ENCODE results near the gene KNSTRN. TPM values are rescaled to one million over a fixed set of nuclear protein-coding genes. Genes with fewer than 3 reads are reported as not detected.

The KNSTRN gene
- total RNA-seq, 2 donors from 2014 or later = 2.2 to 4.9 TPM

DNA sequence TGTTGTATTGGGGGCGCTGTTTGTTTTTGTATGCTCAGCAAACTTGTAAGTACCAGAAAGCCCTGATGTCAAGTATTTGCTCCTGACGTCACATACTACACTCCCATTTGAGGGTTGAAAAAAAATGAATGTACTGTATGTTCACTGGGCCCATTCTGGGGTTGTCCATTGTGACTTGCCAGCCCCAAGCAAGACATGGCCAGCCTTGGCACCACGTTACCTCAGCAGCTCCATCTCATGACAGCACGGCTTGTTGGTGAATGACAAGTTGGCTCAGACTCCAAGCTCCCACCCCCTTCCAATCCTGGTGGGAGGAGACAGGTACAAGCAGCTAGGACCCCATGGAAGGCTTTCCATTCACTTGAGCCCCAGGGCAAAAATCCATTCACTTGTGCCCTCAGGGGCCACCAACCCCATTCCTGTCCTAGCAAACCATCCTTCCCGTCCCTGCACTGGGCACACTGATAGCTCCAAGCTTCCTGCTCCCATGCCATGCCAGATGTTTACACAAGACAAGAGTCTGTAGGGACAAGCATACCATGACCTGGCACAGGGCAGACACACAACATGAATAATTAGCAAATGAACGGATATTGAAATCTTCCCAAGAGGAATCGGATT, 30.1 kb upstream of the KNSTRN start:
- no peak for ATAC-seq
- Mint-ChIP-seq H3K4me1 (peaks cover 22% of the 10 kb centered on the region), H3K36me3 (ENCODE audit: low read depth) (peaks cover 4% of the 10 kb centered on the region), H3K27me3 (peaks cover 19% of the 10 kb centered on the region), H3K4me3 (no peak overlapping the region), H3K27ac (no peak overlapping the region)
- H3K9me3 ChIP-seq (ENCODE audit: control insufficient read depth, low read length, poor library complexity, severe bottlenecking) = no peaks in the 10 kb centered on the region
- no peak for DNase-seq

DNA sequence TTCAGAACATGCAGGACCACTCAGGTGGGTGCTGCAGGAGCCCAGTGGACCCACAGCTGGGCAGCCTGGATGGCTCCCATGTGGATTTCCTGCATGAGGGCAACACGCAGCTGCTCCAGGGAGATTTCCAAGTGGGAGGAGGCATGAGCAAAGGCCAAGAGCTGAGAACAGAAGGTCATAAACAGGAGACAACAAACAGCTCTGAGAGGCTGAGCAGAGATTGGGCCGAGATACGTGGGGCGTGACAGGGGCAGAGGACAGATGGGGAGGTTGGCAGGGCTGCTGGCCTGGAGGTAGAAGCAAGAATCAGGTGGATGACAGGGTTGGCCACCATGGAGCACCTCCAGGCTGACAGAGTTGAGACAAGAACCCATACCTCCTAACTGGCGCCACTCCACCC, 28.8 kb upstream of the KNSTRN start:
- H3K4me1 Mint-ChIP-seq = peaks cover 24% of the 10 kb centered on the region
- H3K4me3 Mint-ChIP-seq = no peak overlapping the region
- H3K27me3 Mint-ChIP-seq = peaks cover 19% of the 10 kb centered on the region
- peaks cover 4% of the 10 kb centered on the region for H3K36me3 Mint-ChIP-seq (ENCODE audit: low read depth)
- no peaks in the 10 kb centered on the region for H3K9me3 ChIP-seq (ENCODE audit: control insufficient read depth, low read length, poor library complexity, severe bottlenecking)
- no peak overlapping the region for H3K27ac Mint-ChIP-seq
- DNase-seq (no peak), ATAC-seq (no peak)

- Mint-ChIP-seq H3K4me3 (no peak overlapping the region), H3K27ac (no peak overlapping the region), H3K4me1 (peaks cover 27% of the 10 kb centered on the region), H3K36me3 (ENCODE audit: low read depth) (peaks cover 4% of the 10 kb centered on the region), H3K27me3 (peaks cover 19% of the 10 kb centered on the region)
- no peaks in the 10 kb centered on the region for H3K9me3 ChIP-seq (ENCODE audit: control insufficient read depth, low read length, poor library complexity, severe bottlenecking)
- DNase-seq (no peak), ATAC-seq (no peak)
Measured at GRCh38 chr15:40354408-40355171, 27.9 kb upstream of the KNSTRN start.

- no peak overlapping the region for H3K4me3 Mint-ChIP-seq
- peaks cover 19% of the 10 kb centered on the region for H3K27me3 Mint-ChIP-seq
- H3K4me1 Mint-ChIP-seq = peaks cover 23% of the 10 kb centered on the region
- peaks cover 4% of the 10 kb centered on the region for H3K36me3 Mint-ChIP-seq (ENCODE audit: low read depth)
- no peak for ATAC-seq
- DNase-seq = no peak
- H3K27ac Mint-ChIP-seq = no peak overlapping the region
- no peaks in the 10 kb centered on the region for H3K9me3 ChIP-seq (ENCODE audit: control insufficient read depth, low read length, poor library complexity, severe bottlenecking)
Measured at GRCh38 chr15:40355976-40356585, 26.4 kb upstream of the KNSTRN start.

- DNase-seq (no peak), ATAC-seq (no peak)
- Mint-ChIP-seq H3K27me3 (peaks cover 19% of the 10 kb centered on the region), H3K27ac (no peak overlapping the region), H3K4me1 (peaks cover 23% of the 10 kb centered on the region), H3K4me3 (peak overlapping the region; percentile 77), H3K36me3 (ENCODE audit: low read depth) (peaks cover 4% of the 10 kb centered on the region)
- no peaks in the 10 kb centered on the region for H3K9me3 ChIP-seq (ENCODE audit: control insufficient read depth, low read length, poor library complexity, severe bottlenecking)
Measured at GRCh38 chr15:40357246-40357645, 25.3 kb upstream of the KNSTRN start.

DNA sequence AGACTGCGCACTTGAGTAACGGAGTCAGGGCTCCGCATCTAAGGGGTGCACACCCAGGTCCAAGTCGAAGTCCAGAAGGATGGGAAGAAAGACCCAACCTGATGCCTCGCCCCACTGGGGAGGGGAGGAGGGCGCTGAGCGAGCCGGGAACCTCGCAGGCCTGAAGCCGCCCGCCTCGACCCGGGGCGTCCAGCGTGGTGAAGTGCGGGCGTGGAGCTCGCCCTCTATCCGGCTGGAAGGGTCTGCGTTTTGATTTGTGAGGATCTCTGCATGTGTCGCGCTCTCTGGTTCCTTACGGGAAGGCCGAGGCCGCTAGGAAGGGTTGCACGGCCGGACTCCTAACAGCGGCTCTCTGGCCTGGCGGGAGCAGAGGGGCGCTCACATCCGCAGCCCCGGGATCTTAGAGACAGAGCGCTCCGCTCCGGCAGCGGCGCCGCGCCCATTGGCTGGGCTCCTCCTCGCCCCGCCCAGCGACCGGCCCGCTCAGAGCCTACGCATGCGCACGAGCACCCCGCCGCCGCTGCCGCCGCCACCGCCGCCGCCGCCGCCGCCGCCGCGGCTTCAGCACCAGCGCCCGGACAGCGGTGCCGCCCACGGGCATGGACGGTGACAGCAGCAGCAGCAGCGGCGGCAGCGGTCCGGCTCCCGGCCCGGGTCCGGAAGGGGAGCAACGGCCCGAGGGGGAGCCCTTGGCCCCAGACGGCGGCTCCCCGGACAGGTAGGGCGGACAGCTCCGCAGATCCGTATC, 24.6 kb upstream of the KNSTRN start, which contains the start of gene DISP2:
DISP2 (plus strand) TSS at position 497 of the 748 bp plus-strand sequence; CDS start at position 600, 103 bp downstream.
- Mint-ChIP-seq H3K27me3 (peaks cover 19% of the 10 kb centered on the region), H3K27ac (no peak within 1 kb of the TSS), H3K4me1 (peaks cover 27% of the 10 kb centered on the region), H3K4me3 (peak within 1 kb of the TSS; percentile 90), H3K36me3 (ENCODE audit: low read depth) (peaks cover 4% of the 10 kb centered on the region)
- no peaks in the 10 kb centered on the region for H3K9me3 ChIP-seq (ENCODE audit: control insufficient read depth, low read length, poor library complexity, severe bottlenecking)
- peak; percentile 93 for ATAC-seq
- peak; percentile 88 to 94 (median 92) for DNase-seq

- peak overlapping the region; percentile 90 for H3K4me3 Mint-ChIP-seq
- H3K9me3 ChIP-seq (ENCODE audit: control insufficient read depth, low read length, poor library complexity, severe bottlenecking) = no peaks in the 10 kb centered on the region
- H3K27me3 Mint-ChIP-seq = peaks cover 19% of the 10 kb centered on the region
- peaks cover 3% of the 10 kb centered on the region for H3K36me3 Mint-ChIP-seq (ENCODE audit: low read depth)
- no peak overlapping the region for H3K27ac Mint-ChIP-seq
- no peak for DNase-seq
- H3K4me1 Mint-ChIP-seq = peaks cover 27% of the 10 kb centered on the region
- peak; percentile 30 for ATAC-seq
Measured at GRCh38 chr15:40358471-40359353, 23.8 kb upstream of the KNSTRN start.

DNA sequence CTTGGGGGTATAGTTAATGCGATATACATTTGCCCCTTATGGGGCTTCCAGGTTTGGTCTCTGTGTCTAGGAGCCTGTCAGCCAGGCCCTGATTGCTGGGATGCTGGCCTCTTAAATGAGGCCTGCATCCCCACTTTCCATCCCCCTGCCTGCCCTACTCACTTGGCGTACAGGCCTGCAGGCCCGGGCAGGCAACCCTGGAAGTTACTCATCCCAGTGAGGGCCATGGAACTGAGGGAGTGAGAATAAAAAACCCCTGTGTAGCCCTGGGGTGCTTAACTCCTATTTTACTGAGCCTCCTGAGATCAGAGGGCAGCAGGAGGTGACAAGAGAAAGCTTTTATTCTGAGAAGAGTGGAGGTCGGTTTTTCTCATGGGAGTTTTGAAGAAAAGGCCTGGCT, 22.5 kb upstream of the KNSTRN start:
- Mint-ChIP-seq H3K27ac (no peak overlapping the region), H3K27me3 (peaks cover 18% of the 10 kb centered on the region), H3K36me3 (ENCODE audit: low read depth) (peaks cover 3% of the 10 kb centered on the region), H3K4me3 (no peak overlapping the region), H3K4me1 (peaks cover 29% of the 10 kb centered on the region)
- no peak for ATAC-seq
- no peaks in the 10 kb centered on the region for H3K9me3 ChIP-seq (ENCODE audit: control insufficient read depth, low read length, poor library complexity, severe bottlenecking)
- DNase-seq = no peak

DNA sequence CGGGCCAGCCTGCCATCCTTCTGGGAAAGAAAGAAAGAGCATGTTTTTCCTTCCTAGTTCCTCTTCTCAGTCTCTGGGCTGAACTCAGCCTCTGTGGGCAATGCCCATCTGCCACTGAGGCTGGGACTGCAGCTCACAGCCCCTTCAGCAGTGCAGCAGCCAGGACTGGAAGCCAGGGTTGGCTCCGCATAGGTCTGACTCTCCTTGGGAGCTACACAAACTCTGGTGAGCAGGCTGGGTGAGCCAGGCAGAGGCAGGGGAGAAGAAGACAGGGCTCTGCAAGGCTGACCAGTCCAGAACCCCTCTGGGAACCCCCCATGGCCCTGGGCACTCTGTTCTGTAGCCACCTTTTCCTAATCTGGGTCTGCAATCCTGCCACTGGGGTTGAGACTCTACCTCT, 20.9 kb upstream of the KNSTRN start:
- H3K36me3 Mint-ChIP-seq (ENCODE audit: low read depth) = peaks cover under 1% of the 10 kb centered on the region
- H3K4me3 Mint-ChIP-seq = no peak overlapping the region
- H3K27ac Mint-ChIP-seq = no peak overlapping the region
- no peaks in the 10 kb centered on the region for H3K9me3 ChIP-seq (ENCODE audit: control insufficient read depth, low read length, poor library complexity, severe bottlenecking)
- H3K4me1 Mint-ChIP-seq = peaks cover 28% of the 10 kb centered on the region
- H3K27me3 Mint-ChIP-seq = peaks cover 8% of the 10 kb centered on the region
- ATAC-seq (no peak), DNase-seq (no peak)

DNA sequence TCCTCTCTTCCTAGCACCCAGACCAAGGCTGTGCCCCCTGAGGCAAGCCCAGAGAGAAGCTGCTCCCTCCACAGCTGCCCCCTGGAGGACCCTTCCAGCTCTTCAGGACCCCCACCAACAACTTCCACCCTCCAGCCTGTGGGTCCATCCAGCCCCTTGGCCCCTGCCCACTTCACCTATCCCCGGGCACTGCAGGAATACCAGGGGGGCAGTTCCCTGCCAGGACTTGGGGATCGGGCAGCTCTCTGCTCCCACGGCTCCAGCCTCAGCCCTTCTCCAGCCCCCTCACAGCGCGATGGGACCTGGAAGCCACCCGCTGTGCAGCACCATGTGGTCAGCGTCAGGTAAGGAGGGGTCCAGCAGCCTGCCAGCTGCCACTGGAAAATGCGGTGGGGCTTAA, 18.9 kb upstream of the KNSTRN start:
- no peak for DNase-seq
- no peak for ATAC-seq
- H3K9me3 ChIP-seq (ENCODE audit: control insufficient read depth, low read length, poor library complexity, severe bottlenecking) = no peaks in the 10 kb centered on the region
- Mint-ChIP-seq H3K36me3 (ENCODE audit: low read depth) (no peaks in the 10 kb centered on the region), H3K4me1 (peaks cover 28% of the 10 kb centered on the region), H3K27me3 (no peaks in the 10 kb centered on the region), H3K27ac (no peak overlapping the region), H3K4me3 (no peak overlapping the region)

DNA sequence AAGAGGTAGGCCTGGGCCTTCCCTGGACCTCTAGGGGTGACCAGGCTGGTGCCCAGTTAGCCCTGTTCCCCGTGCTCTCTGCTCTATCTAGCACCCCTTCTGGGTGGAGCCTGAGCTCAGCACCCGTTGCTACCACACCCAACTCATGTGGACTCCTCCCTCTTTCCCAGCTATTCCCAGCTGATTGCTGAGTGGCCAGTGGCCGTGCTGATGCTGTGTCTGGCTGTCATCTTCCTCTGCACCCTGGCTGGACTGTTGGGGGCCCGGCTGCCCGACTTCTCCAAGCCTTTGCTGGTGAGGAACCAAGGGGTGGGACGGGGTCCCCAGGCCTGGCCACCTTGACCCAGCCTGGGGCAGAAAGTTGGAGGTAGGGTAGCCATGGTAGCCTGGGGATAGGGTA, 18.3 kb upstream of the KNSTRN start:
- ATAC-seq (no peak), DNase-seq (no peak)
- Mint-ChIP-seq H3K27ac (no peak overlapping the region), H3K27me3 (no peaks in the 10 kb centered on the region), H3K36me3 (ENCODE audit: low read depth) (no peaks in the 10 kb centered on the region), H3K4me3 (no peak overlapping the region), H3K4me1 (peaks cover 27% of the 10 kb centered on the region)
- H3K9me3 ChIP-seq (ENCODE audit: control insufficient read depth, low read length, poor library complexity, severe bottlenecking) = no peaks in the 10 kb centered on the region

- DNase-seq (no peak), ATAC-seq (no peak)
- no peaks in the 10 kb centered on the region for H3K27me3 Mint-ChIP-seq
- H3K4me1 Mint-ChIP-seq = peaks cover 27% of the 10 kb centered on the region
- H3K9me3 ChIP-seq (ENCODE audit: control insufficient read depth, low read length, poor library complexity, severe bottlenecking) = no peaks in the 10 kb centered on the region
- H3K4me3 Mint-ChIP-seq = no peak overlapping the region
- H3K36me3 Mint-ChIP-seq (ENCODE audit: low read depth) = no peaks in the 10 kb centered on the region
- H3K27ac Mint-ChIP-seq = no peak overlapping the region
Measured at GRCh38 chr15:40365016-40365415, 17.5 kb upstream of the KNSTRN start.
